Activated naive CD4-positive, alpha-beta T cell treated with anti-CD3 and anti-CD28 coated beads, Interleukin-2, amount 50 U/mL, for 16 hours (primary cell): ENCODE measurements around the gene FGR.

Source experiments
- DNase-seq: peaks from one replicate; pipeline ENCODE4 v3.0.0-alpha.2; 2020

FGR gene

DNA sequence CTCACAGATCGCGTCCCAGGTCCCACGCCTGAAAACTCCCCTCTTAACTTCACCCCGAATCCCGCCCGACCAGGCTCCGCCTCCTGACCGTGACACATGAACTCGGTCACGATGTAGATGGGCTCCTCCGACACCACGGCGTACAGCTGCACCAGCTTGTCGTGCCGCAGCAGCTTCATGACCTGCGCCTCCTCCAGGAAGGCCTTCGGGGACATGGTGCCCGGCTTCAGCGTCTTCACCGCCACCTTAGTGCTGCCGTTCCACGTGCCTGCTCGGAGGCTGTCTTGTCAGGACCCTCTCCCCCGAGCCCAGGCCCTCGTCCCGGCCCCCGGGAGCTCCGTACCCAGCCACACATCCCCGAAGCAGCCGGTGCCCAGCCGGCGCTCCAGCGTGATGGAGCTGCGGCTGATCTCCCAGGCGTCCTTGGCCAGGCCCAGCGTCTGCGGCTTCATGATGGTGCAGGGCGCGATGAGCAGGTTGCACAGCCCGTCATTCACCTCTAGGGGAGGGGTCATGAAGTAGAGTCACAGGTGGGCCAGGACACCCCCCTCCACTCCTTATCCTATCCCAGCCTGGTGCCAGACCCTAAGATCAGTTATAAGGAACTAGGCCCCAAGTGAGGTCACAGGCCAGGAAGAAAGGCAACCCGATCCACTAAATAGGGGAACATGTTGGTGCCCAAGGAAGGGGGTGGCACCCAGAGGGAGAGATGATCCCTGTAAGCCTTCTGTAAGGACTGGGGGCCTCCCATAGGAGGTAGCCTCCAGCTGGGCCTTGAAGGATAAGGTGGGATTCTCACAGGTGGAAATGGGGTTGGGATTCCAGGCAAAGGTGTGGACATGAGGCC lies 19.4 kb downstream of the FGR start:
- DNase-seq: no peak

DNA sequence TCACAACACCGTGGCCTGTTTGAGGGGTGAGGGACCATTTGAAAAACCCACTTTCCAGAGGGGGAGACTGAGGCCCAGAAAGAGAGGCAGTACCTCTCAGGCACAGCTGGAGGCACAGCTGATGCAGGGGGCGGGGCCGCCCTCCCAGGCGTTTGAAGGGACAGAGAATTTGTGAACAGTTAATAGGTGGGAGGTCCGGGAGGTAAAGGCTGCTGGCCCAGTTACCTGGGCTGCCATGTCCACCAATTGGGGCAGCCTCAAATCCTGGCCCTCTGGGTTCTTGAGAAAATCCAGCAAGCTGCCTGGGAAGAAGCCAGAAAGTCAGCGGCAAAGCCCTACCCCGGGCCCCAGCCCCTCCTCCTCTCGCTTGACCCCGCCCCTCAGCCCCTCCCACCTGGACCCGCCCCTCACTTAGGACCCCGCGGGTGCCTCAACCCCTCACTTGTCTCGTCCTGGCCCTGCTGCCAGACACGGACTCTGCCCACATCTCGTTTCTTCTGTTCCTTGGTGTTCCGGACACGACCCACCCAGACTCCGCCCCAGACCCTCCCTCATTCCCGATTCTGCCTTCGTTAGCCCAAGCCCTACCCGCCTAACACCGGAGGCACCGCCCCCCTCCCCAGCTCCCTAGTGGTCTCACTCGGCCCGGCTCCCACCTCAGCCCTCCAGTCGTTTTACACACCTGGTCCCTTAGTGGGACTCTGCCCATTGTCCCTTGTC lies 20.2 kb downstream of the FGR start:
- no peak for DNase-seq

DNA sequence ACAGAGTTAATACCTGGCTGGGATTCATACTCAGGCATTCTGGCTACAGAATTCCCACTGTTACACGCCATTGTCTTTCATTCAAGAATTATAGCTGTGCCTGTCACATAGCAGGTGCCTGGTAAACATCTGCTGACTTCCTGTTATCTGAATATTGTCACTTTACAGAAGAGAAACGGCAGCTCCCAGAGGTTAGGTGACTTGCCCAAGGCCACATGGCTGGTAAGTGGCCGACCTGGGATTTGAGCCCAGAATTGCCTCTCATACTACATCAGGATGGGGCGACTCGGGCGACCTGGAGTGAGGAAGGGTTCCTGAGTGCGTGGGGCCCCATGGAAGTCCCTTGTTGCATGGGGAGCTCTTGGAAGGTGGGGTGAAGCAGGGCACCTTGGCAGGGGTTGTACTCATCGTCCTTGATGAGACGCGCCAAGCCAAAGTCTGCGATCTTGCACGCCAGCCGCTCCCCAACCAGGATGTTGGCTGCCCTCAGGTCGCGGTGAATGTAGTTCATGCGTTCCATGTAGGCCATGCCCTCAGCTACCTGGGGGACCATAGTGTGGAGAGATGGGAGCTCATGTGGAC lies 20.9 kb downstream of the FGR start:
- no peak for DNase-seq

DNA sequence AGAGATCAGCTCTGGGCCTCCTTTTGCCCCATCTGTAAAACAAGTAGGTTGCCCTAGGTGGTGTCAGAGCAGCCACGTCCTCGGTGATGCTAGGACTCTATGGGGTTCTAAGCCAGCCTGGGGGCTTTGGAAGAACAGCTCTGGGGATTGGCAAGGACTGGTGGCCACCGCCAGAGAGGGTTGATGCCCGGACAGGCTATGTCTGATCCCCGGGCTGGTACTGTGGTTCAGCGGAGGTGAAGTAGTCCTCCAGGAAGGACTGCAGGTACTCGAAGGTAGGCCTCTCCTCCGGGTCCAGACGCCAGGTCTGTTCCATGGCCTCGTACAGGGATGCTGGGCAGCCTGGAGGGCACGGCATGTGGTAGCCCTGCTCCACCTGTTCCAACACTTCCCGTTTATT lies 22.3 kb downstream of the FGR start:
- DNase-seq: no peak

DNA sequence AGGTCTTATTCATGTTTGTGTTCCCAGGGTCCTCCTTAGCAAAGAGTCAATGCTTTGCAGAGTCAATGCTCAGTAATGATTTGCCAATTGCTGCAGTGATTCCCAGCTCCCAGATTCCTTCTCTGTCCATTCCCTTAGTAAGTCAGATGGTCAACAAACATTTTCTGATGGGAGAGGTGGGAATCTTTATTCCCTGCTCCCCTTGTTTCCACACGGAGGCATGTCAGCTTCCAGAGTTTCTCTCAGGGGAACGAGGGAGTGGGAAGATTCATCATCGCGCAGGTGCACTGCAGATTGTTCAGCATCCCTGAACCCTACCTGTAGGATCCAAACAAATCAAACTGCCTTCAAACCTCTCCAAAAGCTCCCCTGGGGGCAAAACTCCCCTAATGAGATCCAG lies 23.5 kb downstream of the FGR start:
- DNase-seq: no peak

DNA sequence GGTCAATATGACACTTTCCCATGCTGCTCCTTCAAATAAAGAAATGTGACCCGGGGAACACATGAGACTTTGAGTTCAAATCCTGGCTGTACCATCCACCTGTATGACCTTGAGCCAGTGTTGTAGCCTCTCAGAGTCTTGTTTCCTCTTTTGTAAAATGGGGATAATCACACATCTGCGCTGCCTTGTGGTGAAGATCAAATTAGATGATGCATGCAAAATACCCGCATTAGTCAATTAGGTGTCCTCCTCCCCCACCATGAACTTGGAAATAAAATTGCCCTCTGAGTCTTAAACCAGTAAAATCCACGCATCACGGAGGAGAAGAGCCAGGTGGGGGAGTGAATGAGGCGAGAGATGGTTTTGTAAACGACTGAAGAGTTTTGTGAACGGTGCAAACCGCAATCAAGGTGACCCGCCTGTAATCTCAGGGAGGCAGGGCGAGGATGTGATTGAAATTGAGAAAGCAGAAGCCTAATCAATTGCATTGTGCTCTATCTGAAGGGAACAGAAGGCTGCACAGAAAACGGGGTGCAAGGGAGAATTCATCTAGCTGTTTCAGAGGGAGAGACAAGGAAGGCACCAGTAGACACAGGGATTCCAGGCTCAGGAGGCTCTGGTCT lies 25.3 kb downstream of the FGR start:
- DNase-seq: no peak

DNA sequence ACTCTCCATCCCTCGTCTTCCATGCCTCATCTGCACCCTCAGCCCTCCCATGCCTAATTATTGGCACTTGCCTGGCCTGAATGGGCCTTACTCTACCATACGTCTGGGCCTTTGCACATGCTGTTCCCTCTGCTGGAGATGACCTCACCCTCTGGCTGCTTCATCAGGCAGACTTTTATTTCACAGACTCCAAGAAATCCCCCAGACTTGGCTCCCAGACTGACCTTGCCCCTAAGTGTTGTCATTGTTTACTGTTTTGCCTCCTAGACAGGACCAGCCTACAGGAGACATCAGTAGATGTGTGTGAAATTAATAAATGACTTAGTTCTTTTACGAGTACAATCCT lies 25.8 kb downstream of the FGR start:
- DNase-seq: no peak

DNA sequence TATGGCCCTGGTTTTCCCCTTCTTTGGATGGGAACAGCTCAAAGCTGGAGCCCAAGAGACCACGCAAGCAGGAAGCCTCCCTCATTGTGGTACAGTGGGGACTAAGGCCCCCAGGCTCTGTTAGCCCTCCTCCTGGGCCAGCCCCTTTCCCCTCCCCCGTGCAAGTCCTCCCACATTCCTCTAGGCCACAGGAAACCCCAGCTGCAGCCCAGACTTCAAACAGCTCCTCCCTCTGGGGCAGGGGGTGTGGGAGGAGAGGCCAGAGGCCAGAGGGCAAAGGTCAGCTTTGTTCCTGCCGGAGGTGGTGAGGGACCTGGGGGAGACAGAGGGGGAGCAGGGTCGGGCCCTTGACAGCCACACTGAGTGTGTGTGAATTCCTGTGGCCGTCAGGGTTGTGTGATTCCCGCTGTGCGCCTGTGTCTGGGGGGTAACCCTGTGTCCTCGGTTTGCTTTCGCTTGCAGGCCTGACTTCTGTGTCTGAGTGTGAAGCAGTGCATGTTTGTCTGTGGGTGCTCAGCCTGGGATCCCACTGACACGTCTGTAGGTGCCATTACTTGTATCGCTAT lies 27.7 kb downstream of the FGR start:
- DNase-seq: no peak

DNA sequence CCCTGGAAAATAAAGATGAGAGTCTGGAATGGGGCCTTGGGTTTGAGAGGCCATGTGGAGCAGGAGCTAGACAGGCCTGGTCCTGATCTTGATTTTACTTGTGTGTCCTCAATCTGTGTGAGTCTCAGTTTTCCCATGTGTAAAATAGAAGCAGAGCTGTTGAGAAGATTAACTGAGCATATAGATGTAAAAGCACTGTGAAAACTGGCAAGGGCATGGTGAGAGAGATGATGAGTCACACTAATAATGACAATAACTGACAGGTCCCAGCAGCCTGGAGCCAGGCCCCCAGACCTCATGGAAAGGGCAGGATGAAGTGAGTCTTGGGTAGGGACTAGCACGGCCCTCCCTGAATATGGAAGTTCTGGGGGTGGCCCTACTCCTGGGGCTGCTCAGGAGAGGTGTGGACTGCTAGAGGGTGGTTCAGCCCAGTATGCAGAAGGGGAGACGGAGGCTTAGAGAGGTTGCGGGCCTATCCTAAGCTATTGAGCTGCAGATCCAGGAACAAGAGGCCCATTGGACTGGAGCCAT lies 28.2 kb downstream of the FGR start:
- DNase-seq: no peak

DNA sequence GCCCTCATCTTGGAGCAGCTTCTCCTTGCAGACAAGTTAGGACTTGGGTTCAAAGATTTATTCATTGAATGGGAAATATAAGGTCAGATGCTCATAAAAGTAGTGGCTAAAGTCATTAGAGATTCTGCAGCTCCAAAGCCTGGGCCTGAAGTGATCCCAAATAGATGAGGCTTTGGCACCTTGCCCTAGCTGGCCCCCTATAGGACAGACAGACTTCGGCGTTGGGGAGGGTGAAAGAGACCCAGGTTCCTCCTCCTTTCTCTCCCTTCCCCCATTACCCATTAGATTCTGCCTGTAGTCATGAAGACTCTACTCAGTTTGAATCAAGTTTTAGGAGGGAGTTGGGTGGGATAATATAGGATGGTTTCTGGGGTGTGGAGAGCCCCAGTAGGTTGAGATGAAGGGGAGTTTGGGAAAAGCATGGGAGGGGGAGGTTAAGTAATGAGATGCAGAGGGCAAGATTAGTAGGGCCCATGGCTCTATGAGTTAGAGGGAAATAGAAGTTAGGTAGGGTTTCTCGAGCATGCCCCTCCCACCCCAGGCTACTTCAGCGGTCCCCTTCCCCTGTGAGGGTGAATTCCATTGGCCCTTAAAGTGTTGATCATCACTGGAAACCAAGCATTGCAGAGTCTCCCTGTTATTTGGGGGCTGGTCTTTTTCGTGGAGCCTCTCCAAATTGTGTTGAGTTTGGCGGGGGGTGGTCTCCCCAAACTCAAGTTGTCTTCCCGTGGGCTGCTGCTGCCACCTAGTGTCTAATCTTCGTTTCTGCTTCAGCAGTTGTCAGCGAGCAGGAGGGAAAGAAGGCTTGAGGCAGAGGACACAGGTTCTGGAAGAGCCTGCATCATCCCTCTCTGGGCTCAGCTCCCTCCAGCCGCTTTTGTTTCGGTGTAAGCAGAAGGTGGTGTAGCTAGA lies 28.9 kb downstream of the FGR start:
- peak; percentile 65 for DNase-seq

DNA sequence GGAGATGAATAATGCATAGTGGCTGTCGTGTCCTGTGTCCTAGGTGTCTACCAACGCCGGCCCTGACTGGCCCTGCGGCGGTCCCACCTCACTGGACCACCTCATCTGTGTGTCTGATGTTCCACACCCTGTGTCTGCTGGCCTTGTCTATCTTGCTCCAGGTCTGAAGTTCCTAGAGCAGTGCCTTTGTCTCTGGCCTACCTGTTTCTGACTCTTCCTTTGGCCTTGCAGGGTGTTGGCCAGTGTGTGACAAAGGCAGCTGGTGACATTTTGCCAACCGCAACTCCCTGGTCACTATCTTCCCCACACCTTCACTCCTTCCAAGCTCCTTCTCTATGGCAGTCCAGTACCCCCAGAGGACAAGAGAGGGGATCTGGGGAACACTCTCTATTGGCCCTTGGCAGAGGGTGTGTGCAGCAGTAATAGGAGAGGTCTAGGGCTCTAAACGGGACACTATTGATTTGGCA lies 29.7 kb downstream of the FGR start:
- DNase-seq: no peak

DNA sequence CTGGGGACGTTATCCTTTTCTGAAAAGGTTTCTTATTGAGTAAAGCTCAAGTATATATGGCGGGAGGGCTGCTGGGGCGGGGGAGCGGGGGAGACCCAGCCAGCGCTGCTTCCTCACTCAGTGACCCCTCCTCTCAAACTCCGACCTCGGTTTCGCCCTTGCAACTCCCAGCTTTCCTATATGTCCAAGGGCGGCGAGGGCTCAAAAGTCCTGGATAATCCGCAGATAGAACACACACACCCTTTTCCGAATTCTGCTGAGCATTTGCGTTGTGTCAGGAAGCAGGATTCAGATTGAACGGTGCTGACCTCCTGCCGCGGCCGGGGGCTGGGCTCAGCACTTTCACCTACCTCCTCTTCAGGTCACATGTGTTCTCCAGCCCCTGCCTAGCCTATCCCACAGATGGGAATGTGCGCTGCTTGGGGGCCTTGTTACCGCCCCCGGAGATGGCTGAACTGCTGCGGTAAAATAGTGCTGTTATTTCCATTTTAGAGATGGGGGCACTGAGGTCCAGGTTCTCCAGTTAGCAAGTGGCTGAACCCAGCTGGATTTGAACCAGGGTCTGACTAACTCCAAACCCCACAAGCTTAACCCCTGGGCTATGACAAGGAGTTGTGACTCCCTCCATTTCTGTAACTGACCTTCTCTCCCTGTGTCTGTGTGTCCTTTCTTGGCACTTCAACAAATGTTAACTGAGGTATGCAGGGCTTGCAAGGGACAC lies 30.2 kb downstream of the FGR start:
- DNase-seq: no peak

DNA sequence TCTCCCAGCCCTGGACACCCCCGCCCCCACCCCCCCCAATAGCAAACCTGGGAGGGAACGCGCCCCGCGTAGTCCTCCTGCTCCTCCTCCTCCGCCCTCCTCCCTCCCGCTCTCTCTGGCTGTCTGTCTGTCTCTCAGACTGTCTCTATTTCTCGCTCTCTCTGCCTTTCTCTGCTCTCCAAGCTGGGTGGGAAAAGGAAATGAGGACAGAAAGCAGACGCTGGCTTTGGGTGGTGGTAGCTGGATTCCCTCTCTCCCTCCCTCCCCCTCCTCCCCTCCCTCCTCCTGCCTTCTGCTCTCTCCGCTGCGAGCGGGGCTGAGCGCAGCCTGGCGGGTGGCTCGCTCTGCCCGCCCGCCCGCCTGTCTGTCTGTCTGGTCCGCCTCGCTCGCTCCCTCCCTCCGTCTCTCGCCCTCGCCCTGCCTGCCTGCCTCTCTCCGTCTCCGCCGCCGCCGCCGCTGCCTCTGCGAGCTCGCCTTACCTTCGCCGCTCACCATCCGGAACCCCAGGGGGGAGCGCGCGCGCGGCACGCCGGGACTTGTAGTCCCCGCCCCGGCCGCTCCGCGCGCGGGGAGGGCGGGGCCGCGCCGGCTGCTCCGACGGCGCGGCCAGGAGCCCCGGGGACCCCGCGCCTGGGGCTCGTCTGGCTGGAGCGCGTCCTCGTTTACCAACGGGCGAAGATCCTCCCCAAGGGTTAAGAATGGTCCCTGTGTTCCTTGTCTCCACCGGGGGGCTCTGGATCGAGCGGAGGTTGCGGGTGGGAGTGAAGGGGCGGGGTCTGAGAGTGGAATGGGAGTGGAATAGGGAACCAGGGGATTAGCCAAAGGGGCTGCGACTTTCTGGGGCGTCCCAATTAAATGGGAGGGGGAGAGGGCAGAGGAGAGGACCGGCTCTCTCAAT lies 31.1 kb downstream of the FGR start, which contains the start of gene AHDC1:
Gene AHDC1, minus strand, starts transcription at position 464 of the 898 bp plus-strand sequence. CDS start 52,029 bp downstream, outside the sequence.
- DNase-seq: peak; percentile 91

DNA sequence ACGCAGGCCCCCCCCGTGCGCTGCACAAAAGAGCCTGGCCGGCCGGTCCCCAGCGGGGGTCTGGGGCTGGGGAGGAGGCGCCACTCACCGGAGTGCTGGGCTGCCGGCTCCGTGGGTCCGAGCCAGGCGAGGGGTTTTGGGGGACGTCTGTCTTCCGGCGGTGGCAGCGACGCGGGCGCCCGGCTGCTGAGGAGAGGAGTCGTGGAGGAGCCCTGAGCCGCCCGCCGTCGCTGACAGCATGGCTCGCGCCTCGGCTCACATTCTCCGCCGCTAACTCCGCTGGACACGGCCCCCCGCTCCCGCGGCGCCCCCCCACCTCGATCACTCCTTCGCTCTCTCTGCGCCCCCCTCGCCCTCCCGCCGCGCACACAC lies 31.7 kb downstream of the FGR start:
- DNase-seq: peak; percentile 34

DNA sequence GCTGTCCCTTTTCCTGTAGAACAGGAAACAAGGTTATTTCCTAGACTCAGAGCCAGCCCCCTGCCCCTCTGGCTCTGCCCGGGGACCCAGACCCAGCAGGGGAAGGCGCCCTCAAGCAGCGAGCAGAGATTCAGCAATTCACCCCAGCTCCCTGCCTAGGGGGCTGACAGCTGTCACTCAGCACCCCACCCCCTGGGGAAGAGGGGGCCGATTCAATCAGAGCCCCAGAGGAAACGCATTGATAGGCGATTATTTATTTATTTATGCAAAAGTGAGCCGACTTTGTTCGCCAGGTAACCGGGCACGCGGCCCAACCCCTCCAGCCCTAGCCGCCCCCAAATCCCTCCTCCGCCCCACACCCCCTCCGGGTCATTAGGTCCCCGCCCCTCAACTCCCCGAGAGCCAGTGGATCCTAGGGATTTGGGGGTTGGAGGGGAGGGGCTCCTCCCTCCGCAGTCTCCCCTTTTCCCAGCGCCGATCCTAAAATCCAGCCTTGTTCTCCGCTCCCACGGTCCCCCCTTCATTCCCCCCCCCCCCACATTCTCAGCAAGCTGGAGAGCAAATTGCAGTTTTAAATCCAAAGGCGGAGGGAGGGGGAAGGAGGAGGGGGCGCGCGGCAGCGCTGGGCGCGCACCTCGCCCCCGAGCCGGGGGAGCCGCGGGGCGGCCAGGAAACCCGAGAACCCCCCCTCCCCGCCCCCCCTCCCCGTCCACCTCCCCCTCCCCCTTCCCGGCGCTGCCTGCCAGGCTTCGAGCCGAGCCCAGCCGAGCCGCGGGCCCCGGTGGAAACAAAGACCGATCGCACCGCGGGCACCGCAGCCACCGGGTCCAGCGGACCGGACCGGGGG lies 32.3 kb downstream of the FGR start:
- peak; percentile 32 for DNase-seq

DNA sequence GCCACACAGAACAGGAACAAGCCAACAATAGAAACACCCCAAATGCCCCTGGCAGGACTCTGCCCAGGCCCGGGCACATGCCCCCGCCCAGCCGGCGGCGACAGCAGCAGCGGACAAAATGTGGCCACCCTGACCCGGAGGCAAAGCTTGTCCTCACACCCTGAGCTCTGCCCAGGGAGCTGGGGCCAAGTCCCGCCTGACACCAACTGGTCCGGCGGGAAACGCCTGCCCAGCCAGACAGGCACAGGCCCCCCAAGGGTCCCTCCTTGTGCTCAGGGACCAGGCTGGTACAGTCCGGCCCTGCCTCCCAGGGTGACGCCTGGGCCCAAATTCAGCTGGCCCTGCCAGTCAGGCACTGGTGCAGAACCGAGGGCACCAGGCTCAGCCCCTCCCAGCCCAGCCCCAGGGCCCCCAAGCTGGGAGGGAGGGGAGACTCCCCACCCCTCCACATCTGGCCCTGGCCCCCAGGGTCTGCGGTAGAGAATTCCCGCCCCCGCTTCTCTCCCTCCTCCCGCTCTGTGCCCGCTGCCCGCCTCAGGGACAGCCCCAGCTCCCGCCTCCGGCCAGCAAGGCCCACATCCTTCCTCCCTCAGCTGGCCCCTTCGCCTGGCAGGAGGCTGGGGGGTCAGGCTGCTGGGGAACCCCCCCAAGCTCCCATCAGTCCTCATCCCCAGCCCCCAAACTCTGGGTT lies 33.1 kb downstream of the FGR start:
- DNase-seq: no peak

DNA sequence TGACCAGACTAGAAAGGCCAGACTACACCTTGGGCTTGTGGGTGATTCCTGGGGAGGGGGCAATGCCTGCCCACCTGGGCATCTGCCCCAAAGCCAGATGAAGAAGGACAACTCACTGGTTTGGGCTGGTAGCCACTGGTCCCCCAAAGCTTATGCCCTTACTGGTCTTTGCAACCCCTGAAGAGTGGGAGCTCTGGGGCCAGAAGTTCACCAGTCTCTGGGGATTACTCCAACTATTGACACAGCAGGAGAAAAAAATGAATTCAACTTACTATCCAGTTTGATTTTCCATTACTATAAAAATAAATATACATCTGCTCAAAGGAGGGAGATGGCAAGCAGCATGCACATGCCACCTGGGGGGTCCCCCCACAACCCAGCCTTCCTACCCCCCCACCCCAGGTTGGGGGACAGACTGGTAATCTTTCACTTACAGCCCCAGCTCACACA lies 33.6 kb downstream of the FGR start:
- DNase-seq: no peak

DNA sequence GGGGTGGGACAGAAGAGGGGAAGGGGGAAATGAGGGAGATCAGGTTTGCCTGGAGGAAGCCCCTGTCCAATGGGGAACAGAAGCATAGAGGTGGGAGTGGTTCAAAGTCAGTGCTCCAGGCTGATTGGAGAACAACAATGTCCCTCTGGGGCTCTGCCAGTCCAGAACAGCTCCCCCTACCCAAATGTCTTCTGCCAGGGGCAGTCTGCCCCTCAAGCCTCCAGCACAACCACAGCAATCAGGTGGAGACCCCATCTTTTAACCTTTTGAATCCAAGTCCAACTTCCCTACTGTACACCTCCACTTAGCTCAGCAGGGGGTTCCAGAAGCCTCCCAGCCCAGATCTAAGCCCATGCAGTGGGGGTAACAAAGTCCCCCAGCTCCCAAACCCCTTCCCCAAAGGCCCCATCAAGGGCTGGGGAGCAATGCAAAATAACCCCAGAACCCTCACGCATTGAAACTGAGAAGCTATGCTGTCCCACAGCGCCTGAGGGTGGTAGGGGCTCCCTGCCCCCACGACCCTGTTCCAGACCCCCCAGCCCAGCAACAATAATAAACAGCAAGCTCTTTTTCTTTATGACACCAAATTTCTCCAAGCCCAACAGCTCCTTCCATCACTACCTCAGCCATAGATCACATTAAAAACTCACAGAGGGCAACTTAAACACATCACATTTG lies 34.3 kb downstream of the FGR start:
- DNase-seq: no peak
